ENCODE results near the gene CRIP2. TPM values are rescaled to one million over a fixed set of nuclear protein-coding genes. Genes with fewer than 3 reads are reported as not detected.

CRIP2 gene, protein sequence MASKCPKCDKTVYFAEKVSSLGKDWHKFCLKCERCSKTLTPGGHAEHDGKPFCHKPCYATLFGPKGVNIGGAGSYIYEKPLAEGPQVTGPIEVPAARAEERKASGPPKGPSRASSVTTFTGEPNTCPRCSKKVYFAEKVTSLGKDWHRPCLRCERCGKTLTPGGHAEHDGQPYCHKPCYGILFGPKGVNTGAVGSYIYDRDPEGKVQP
- polyA plus RNA-seq (2011; rRNA removed), result 8.0 and 19.5 TPM in 2 replicates
- polyA minus RNA-seq (2011; rRNA and poly(A)+ RNA removed), result 3.0 and 5.3 TPM in 2 replicates

DNA sequence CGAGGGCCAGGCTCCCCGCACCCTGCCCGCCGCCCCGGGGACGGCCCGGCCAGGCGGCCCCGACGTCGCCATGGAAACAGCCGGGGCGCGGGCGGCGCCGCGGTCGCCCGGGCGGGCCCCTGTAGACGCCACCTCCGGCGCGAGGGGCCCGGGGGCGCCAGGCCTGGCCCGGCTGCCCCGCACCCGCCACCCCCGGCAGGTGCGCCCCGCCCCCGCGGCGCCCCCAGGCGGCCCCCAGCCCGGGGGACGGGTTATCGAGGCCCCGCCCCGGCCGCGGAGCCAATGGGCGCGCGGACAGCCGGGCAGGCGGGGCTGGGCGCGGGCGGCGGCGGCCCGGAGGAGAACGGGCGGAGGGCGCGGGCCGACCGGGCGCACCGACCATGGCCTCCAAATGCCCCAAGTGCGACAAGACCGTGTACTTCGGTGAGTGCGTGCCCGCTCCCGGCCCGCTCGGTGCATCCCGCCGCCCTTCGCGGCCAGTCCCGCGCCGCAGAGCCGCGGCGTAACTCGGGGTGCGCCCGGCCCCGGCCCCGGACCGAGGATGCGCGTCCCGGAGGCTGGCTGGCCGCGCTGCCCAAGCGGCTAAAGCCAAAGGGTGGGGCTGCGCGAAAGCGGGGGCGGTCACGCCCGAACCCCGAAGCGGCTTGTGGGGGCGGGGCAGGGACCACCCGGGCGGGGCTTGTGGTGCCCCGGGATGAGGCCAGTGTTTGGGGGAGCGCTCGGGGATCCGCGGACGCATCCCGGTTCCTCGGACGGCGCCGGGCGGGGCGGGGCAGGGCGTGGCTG lies at the start of gene CRIP2:
CRIP2 (plus strand) TSS at position 339 of the 786 bp plus-strand sequence; CDS start at position 381, 42 bp downstream.
- no peak for DNase-seq (ENCODE audit: low read depth)
- TF ChIP-seq, protein P1, sequence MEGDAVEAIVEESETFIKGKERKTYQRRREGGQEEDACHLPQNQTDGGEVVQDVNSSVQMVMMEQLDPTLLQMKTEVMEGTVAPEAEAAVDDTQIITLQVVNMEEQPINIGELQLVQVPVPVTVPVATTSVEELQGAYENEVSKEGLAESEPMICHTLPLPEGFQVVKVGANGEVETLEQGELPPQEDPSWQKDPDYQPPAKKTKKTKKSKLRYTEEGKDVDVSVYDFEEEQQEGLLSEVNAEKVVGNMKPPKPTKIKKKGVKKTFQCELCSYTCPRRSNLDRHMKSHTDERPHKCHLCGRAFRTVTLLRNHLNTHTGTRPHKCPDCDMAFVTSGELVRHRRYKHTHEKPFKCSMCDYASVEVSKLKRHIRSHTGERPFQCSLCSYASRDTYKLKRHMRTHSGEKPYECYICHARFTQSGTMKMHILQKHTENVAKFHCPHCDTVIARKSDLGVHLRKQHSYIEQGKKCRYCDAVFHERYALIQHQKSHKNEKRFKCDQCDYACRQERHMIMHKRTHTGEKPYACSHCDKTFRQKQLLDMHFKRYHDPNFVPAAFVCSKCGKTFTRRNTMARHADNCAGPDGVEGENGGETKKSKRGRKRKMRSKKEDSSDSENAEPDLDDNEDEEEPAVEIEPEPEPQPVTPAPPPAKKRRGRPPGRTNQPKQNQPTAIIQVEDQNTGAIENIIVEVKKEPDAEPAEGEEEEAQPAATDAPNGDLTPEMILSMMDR (IDR thresholded peaks at IDR 0.05; ENCODE audit: insufficient read depth, low read depth, low read length), result no peak
- POLR2A ChIA-PET, result no interaction called here
- CTCF ChIA-PET, result no interaction called here
- Histone ChIP-seq H3K4me3 (ENCODE audit: low read depth, low read length) (peak within 1 kb of the TSS; percentile 47), H3K27me3 (ENCODE audit: control insufficient read depth, insufficient read depth, low read length) (no peaks in the 10 kb centered on the region), H3K36me3 (ENCODE audit: control insufficient read depth, insufficient read depth, low read length) (peaks cover 6% of the 10 kb centered on the region)

DNA sequence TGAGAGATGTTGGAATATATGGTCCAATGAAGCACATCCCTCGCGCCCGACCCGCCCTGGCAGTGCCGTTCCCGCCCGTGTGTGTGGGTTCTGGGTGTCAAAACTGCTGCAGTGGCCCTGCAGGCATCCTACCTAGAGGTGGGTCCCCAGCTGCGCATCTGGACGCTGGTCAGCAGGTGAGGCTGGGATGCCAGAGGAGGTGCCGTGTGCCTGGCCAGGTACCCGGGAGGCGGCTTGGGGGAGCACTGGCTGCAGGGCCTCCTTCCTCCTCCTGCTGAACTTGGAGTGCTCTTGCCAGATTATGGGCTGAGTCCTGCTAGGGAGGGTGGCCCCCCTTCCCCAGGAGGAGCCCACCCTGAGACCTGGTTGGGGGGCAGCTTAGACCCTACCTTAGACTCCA lies 49.8 kb upstream of the CRIP2 start:
- H3K36me3 ChIP-seq (ENCODE audit: control insufficient read depth, insufficient read depth, low read length), result peaks cover 11% of the 10 kb centered on the region
- H3K27me3 ChIP-seq (ENCODE audit: control insufficient read depth, insufficient read depth, low read length), result no peaks in the 10 kb centered on the region
- ChIA-PET POLR2A (no interaction called here), CTCF (interaction anchor here (0.8 kb wide), 1 partner anchor 54 kb away, joined by 3 read pairs; no protein-coding TSS in a partner anchor)
- H3K4me3 ChIP-seq (ENCODE audit: low read depth, low read length), result no peak overlapping the region
- no peak for DNase-seq (ENCODE audit: low read depth)
- TF ChIP-seq, protein P1 (IDR thresholded peaks at IDR 0.05; ENCODE audit: insufficient read depth, low read depth, low read length), result no peak

DNA sequence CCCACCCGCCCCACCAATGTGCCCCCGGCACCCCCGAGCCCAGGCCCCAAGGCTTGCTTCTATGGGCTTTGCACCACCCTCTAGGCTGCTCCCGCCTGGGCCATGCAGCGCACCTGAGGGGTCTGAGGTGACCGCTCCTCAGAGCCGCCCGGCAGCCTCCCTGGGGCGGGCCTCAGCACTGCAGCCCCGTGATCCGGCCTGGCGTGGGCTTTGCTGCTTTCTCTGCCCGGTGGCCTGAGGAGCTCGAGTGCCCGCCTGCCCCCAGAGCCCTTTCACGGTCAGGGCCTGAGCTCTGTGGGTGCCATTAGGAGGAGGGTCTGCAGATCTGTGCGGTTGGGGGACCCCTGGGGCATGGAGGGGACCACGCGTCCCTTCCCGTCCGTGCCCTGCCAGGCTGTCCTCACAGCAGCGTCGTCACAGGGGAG lies 48.8 kb upstream of the CRIP2 start:
- TF ChIP-seq, protein P1 (IDR thresholded peaks at IDR 0.05; ENCODE audit: insufficient read depth, low read depth, low read length), result no peak
- CTCF ChIA-PET, result no interaction called here
- Histone ChIP-seq H3K4me3 (ENCODE audit: low read depth, low read length) (no peak overlapping the region), H3K27me3 (ENCODE audit: control insufficient read depth, insufficient read depth, low read length) (no peaks in the 10 kb centered on the region), H3K36me3 (ENCODE audit: control insufficient read depth, insufficient read depth, low read length) (peaks cover 11% of the 10 kb centered on the region)
- no peak for DNase-seq (ENCODE audit: low read depth)
- POLR2A ChIA-PET, result no interaction called here

DNA sequence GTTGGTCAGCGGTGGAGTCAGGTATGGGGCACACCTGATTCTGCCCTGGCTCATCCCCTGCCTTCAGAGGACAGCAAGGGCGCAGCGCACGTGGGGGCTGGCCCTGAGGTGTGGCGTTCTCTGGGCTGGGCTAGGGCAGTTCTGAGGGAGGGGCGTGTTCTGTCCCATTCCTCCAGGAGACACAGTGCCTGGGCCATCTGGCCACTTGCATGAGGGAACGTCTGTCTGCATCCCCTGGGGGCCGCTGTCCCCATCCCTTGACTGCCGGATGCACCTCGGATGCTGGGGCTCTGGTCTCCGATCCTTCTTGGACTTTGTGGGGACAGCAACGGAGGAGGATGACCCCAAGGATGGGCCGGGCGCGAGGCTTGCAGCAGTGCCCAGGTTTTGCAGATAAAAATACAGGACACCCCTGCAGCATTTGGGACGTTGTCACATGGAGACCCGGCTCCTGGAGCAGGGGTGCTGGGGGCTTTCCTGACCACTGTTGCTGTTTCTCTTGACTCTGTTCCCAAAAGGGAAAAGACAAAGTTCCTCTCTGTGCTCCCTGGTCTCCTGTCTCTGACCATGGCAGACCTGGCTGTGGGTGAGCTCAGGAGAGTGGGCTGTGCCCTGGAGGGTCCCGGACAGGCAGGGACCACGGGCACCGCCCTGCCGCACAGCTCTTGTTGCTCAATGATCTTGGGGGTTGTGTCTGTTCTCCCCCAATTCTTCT lies 48.0 kb upstream of the CRIP2 start:
- TF ChIP-seq, protein P1 (IDR thresholded peaks at IDR 0.05; ENCODE audit: insufficient read depth, low read depth, low read length), result no peak
- ChIA-PET POLR2A (no interaction called here), CTCF (interaction anchor here (1.0 kb wide), 1 partner anchor 22 kb away, joined by 3 read pairs; no protein-coding TSS in a partner anchor)
- no peak for DNase-seq (ENCODE audit: low read depth)
- H3K36me3 ChIP-seq (ENCODE audit: control insufficient read depth, insufficient read depth, low read length), result peaks cover 11% of the 10 kb centered on the region
- no peak overlapping the region for H3K4me3 ChIP-seq (ENCODE audit: low read depth, low read length)
- no peaks in the 10 kb centered on the region for H3K27me3 ChIP-seq (ENCODE audit: control insufficient read depth, insufficient read depth, low read length)

DNA sequence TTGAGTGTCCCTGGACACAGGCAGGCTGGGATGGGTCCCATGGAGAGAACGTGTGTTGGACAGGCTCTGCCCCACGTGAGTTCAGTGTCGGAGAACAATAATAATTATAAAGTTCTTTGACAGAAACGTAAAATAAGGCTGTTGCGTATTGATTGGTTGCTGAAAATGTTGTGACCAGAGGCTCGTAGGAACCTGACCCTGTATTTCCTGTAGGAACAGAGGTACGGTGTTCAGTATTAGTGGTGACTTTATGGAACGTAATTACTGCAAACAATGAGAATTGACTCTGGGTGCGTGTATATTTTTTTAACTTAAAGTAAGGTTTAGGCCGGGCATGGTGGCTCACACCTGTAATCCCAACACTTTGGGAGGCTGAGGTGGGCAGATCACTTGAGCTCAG lies 47.2 kb upstream of the CRIP2 start:
- TF ChIP-seq, protein P1 (IDR thresholded peaks at IDR 0.05; ENCODE audit: insufficient read depth, low read depth, low read length), result no peak
- ChIA-PET CTCF (interaction anchor here (1.0 kb wide), 1 partner anchor 21 kb away, joined by 3 read pairs; no protein-coding TSS in a partner anchor), POLR2A (no interaction called here)
- DNase-seq (ENCODE audit: low read depth), result no peak
- Histone ChIP-seq H3K27me3 (ENCODE audit: control insufficient read depth, insufficient read depth, low read length) (no peaks in the 10 kb centered on the region), H3K36me3 (ENCODE audit: control insufficient read depth, insufficient read depth, low read length) (peaks cover 11% of the 10 kb centered on the region), H3K4me3 (ENCODE audit: low read depth, low read length) (no peak overlapping the region)
